NCI-H128 (cell line): ENCODE results near the gene NELFE.
"Not testable (repeated sequence)": the region's sequence is repeated elsewhere in the genome, so short reads cannot be mapped to it uniquely, and the experiment has no call there.

Source experiments
- DNase-seq: peaks from one replicate; lab custom pipeline; 2025; ENCODE audit not compliant: unreplicated experiment; lab: John Stamatoyannopoulos, UW

NELFE gene

DNA sequence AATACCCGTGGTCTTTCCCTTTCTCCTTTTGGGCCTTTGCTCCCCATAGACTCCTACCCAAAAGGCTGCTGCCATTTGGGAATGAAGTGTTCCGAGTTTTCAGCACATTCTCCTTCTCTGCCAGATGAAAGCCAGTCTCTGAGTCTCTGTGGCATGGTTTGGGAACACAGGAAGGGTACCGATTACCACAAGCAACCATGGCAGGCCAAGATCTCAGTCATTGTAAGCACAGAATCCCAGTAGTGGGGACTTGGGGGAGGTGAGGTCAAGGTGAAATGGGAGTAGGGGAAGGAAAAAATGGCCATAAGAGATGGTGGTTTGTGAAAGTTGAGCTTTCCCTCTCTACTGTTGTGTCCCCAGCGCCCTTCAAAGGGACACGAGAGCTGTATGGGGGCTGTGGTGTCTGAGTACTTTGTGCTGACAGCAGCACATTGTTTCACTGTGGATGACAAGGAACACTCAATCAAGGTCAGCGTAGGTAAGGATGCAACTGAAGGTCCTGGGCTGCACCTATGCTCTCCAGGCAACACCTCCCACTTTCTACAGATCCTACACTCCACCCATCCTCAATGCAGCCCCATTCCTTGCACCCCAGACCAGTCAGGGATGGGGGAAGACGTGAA is 8.7 kb downstream of the NELFE start:
- no peak for DNase-seq

DNA sequence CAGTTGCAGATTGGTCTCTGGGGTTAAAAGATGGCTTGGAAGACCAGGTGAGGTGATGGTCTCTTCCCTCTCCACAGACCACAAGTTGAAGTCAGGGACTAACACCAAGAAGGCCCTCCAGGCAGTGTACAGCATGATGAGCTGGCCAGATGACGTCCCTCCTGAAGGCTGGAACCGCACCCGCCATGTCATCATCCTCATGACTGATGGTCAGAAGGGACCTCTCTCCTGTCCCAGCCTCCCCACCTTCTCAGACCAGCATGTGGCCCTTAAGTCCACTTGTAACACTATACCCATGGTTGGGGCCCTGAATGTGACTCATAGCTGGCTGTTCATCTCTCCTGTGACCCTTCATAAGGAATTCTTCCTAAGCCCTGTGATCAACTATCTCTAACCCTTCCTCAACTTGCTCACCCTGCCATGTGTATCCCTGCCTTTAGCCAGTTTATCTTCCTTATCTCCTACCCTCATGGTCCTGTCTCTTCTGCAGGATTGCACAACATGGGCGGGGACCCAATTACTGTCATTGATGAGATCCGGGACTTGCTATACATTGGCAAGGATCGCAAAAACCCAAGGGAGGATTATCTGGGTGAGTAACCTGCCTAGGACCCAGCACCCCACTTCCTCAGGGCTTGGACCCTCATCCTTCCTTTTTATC is 9.9 kb downstream of the NELFE start:
- DNase-seq: no peak

DNA sequence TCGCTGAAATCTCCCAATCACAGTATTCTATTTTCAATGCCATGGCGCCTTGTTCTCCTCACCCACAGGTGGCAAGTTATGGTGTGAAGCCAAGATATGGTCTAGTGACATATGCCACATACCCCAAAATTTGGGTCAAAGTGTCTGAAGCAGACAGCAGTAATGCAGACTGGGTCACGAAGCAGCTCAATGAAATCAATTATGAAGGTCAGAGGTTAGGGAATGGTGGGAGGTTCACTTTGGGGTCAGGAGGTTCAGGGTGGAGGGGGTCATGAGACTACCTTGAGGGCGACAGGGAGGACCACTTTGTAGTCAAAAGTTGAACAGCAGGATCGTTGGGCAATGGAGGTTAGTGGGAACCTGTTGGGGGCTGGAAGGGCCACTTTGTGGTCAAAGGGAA is 10.5 kb downstream of the NELFE start:
- DNase-seq: no peak

DNA sequence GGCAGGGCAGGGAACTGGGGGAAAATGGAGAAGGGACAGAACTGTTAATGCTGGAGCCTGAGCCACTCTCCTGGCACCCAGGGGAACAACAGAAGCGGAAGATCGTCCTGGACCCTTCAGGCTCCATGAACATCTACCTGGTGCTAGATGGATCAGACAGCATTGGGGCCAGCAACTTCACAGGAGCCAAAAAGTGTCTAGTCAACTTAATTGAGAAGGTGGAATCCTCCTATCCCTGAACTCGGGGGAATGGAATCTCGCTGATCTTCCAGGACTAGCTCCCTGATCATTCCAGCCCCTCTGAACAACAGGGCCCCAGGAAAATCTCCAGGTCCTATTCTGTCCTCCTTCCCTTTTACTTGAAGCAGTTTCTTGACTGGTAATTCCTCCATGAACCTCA is 10.9 kb downstream of the NELFE start:
- DNase-seq: no peak

DNA sequence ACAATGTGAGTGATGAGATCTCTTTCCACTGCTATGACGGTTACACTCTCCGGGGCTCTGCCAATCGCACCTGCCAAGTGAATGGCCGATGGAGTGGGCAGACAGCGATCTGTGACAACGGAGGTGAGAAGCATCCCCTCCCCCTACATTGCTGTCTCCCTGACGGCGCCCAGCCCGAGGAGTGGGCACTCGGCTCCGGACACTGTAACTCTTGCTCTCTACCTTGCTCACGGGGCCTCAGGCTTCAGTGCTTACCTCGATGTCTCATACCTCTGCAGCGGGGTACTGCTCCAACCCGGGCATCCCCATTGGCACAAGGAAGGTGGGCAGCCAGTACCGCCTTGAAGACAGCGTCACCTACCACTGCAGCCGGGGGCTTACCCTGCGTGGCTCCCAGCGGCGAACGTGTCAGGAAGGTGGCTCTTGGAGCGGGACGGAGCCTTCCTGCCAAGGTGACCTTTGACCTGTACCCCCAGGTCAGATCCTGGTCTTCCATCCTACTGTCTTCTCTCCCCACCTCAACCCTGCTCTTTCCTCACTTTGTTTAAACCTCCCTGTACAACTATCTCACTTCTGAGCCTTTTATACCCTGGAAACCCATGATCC is 11.6 kb downstream of the NELFE start:
- DNase-seq: no peak

DNA sequence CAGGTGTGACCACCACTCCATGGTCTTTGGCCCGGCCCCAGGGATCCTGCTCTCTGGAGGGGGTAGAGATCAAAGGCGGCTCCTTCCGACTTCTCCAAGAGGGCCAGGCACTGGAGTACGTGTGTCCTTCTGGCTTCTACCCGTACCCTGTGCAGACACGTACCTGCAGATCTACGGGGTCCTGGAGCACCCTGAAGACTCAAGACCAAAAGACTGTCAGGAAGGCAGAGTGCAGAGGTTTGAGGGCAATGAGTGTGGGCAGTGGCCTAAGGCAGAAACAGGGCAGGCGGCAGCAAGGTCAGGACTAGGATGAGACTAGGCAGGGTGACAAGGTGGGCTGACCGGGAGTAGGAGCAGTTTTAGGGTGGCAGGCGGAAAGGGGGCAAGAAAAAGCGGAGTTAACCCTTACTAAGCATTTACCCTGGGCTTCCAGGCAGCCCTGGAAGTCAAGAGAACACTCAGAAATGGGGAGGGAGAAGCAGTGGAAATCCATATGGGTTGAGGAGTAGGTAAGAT is 12.3 kb downstream of the NELFE start:
- no peak for DNase-seq

DNA sequence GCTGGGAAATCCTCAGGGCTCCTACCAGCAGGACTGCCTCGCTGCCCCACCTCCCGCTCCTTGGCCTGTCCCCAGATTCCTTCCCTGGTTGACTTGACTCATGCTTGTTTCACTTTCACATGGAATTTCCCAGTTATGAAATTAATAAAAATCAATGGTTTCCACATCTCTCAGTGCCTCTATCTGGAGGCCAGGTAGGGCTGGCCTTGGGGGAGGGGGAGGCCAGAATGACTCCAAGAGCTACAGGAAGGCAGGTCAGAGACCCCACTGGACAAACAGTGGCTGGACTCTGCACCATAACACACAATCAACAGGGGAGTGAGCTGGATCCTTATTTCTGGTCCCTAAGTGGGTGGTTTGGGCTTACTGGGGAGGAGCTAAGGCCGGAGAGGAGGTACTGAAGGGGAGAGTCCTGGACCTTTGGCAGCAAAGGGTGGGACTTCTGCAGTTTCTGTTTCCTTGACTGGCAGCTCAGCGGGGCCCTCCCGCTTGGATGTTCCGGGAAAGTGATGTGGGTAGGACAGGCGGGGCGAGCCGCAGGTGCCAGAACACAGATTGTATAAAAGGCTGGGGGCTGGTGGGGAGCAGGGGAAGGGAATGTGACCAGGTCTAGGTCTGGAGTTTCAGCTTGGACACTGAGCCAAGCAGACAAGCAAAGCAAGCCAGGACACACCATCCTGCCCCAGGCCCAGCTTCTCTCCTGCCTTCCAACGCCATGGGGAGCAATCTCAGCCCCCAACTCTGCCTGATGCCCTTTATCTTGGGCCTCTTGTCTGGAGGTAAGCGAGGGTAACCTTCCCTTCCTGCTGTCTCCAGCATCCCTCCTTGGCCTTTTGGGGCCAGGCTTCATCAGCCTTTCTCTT is 13.0 kb downstream of the NELFE start, which contains the start of gene CFB:
TSS of gene CFB (plus strand) at position 589 of the 863 bp plus-strand sequence. CDS start at position 716, 127 bp downstream.
- DNase-seq: no peak

DNA sequence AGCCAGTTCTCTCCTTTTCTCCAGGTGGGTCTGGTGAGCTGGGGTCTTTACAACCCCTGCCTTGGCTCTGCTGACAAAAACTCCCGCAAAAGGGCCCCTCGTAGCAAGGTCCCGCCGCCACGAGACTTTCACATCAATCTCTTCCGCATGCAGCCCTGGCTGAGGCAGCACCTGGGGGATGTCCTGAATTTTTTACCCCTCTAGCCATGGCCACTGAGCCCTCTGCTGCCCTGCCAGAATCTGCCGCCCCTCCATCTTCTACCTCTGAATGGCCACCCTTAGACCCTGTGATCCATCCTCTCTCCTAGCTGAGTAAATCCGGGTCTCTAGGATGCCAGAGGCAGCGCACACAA is 13.6 kb downstream of the NELFE start:
- DNase-seq: no peak

DNA sequence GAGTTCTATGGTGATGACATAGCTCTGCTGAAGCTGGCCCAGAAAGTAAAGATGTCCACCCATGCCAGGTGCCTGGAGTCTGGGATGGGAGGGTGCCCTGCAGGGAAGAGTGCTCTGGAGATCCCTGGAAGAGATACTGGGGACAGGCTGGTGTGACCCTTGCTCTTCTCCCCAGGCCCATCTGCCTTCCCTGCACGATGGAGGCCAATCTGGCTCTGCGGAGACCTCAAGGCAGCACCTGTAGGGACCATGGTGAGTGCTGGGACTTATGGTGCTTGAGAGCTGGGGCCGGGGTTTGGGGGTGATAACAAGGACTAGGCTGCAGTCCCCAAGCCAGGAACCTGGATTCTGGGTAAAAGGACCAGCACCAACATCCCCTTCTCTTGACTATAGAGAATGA is 15.0 kb downstream of the NELFE start:
- no peak for DNase-seq

DNA sequence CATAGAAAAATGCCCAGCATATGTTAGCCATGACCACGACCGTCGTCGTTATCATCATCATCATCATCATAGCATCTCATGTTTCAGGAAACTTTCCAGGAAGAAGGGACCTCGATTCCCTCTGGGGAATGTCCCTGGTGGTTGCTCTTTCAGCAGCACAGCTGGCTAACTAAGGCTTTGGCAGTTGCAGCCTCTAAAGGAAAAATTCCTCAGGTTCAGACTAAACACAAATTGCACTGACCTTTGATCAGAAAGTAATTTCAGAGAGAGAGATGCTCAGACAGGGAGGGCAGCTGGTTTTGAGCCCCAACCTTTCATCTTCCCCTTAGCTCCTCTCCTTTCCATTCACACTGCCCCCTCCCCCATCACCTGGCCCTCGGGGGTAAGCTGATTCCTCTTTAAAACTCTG is 18.5 kb downstream of the NELFE start:
- no peak for DNase-seq

DNA sequence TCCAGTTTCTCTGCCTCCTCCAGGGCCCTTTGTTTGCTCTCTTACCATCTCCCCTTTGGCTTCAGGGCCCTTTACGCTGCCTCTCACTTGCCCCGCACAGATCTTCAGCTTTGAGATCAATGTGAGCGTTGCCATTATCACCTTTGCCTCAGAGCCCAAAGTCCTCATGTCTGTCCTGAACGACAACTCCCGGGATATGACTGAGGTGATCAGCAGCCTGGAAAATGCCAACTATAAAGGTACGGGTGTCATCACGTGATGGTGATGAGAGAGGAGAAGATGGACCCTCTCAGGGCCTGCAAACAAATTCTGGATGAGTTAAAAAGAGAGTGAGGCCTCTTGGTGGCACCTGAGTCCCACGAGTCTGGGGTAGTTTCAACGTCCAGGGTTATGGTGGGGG is 22.9 kb downstream of the NELFE start:
- no peak for DNase-seq

DNA sequence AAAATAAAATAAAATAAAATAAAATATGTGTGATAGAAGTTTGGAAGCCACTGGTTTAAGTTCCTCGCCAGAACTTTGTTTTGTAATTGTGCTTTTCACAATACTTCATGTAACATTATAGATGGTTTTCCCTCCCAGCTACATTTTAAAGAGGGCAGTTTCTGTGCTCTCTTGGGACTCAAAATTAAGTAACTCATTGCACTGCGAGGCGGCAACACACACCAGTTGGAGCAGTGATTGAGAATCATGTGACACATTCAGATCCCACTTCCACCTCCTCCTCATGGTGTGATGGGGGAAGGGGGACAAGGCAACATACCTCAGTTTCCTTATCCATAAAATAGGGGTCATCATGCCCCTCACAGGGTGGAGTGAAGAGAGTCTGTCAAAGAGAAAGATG is 23.8 kb downstream of the NELFE start:
- no peak for DNase-seq

DNA sequence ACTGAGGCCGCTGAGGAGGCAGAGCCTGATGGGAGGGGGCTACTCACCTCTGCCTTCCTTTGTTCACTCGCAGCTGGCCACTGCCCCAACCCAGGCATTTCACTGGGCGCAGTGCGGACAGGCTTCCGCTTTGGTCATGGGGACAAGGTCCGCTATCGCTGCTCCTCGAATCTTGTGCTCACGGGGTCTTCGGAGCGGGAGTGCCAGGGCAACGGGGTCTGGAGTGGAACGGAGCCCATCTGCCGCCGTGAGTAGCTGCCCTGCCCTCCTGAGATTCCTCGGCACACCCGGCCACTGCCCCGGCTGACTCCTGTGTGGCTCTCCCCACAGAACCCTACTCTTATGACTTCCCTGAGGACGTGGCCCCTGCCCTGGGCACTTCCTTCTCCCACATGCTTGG is 25.2 kb downstream of the NELFE start:
- DNase-seq: no peak

DNA sequence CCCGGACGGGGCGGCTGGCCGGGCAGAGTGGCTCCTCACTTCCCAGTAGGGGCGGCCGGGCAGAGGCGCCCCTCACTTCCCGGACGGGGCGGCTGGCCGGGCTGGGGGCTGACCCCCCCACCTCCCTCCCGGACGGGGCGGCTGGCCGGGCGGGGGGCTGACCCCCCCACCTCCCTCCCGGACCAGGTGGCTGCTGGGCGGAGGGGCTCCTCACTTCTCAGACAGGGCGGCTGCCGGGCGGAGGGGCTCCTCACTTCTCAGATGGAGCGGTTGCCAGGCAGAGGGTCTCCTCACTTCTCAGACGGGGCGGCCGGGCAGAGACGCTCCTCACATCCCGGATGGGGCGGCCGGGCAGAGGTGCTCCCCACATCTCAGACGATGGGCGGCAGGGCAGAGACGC is 26.6 kb downstream of the NELFE start:
- not testable (repeated sequence) for DNase-seq

DNA sequence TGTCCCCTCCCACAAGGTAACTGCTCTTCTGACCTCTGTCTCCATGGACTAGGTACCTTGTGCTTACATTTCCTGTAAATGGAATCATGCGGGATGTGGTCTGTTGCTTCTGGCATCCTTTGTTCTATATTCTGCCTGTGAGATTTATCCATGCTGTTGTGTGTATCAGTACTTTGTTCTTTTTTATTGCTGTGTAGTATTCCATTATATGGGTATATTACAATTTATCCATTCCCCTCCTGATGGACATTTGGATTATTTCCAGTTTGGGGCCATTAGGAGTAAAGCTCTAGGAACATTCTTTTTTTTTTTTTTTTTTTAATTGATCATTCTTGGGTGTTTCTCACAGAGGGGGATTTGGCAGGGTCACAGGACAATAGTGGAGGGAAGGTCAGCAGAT is 27.8 kb downstream of the NELFE start:
- no peak for DNase-seq

DNA sequence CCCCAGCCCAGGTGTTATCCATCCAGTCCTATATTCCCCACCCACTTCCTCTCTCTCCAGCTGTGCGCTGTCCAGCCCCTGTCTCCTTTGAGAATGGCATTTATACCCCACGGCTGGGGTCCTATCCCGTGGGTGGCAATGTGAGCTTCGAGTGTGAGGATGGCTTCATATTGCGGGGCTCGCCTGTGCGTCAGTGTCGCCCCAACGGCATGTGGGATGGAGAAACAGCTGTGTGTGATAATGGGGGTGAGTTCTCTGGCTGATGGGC is 30.2 kb downstream of the NELFE start:
- DNase-seq: no peak

DNA sequence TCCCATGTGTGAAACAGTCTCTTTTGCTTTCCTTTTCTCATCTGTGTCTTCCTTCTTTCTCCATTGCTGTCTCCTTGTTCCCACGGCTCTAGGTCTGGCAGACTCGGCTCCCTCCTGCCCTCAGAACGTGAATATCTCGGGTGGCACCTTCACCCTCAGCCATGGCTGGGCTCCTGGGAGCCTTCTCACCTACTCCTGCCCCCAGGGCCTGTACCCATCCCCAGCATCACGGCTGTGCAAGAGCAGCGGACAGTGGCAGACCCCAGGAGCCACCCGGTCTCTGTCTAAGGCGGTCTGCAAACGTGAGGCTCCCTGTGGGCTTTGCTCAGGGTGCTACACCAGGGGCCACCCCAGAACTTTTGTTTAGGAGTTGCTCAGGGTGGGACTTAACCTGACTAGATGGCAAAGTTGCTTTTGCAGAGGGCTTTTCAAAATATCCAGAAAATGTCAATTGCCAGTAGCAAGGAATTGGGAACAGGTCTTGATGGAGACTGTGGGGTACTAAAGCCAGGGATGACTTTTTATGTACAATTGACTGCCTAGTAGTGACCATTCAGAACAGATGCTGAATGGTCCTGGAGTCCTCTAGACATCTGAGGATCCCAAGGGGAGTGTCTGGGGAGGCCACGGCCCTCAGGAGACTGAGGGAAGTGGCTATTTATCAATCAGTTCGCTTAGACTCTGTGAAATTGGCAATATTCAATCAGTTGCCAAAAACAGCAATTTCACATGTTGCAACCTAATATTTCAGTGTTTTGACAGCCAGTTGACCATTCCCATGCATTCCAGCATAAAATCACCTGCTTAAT is 30.7 kb downstream of the NELFE start:
- DNase-seq: no peak

DNA sequence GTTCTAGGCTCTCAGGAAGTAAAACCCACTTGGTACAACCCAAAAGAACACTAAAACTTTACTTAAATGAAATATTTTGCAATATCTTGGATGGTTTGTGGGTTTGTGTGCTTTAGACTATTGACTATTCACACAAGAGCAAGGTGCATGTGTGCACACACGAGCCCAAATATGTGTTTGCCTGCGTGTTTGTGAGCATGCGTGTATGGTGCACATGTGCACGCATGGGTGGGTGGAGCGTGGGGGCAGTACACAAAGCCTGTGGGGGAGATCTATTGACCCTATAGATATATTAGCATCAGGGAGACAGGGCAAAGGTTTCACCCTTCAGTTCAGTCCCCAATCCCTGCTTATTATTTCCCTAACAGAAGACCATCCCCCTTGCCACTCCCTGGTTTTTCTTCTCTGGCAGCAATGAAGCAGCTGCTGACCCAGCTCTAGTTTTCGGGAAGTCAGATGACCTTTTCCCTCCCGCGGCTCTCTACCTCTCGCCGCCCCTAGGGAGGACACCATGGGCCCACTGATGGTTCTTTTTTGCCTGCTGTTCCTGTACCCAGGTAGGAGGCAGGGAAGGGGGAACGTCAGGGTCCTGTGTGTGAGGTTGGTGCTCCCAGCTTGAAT is 31.4 kb downstream of the NELFE start, which contains the start of gene C2:
TSS of gene C2 (plus strand) at position 476 of the 621 bp plus-strand sequence. CDS start at position 512, 36 bp downstream.
- DNase-seq: no peak

DNA sequence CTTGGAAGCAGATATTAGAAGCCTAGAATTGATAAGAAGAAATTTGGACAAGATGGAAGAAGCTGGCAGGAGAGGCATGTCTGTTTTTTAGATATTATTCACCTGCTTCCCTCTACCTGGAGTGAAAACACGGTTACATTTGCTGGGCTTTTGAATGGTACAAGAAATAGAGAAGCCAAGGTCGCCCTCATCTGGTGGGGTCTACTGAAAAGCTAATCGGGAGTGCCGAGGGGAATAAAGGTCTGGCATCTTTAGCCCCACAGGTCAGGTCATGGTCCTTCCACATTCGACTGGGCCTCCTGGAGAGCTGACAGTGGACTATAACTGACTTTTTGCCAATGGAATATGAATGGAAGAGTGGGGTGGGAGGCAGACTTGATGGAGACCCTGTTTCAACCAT is 35.8 kb downstream of the NELFE start:
- no peak for DNase-seq

DNA sequence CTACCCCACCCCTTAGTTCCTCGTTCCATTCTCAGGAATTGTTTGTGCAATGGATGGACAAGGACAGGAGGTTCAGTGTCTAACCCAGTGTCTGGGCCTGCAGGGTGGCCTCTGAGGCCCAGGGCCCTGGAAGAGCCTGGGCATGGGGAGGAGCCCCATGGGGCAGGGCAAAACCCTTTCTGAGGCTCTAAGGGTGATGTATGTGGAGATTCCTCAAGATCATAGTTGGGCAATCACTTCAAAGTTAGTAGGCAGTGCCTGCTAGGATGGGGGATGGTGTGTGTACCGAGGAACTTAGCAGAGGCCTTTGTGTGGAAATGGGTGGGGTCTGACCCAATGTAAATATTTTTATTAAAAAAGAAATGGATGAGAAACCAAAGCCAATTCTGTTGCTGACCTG is 38.0 kb downstream of the NELFE start:
- no peak for DNase-seq
